HG02973 (cell line): ENCODE results near the gene MAST4.

Experiments used
- ATAC-seq: cut with Tn5 transposase; IDR thresholded peaks from one replicate; pipeline ENCODE4 v1.9.1; 2021; ENCODE audit warnings: moderate library complexity; ENCODE audit not compliant: unreplicated experiment

Gene MAST4

DNA sequence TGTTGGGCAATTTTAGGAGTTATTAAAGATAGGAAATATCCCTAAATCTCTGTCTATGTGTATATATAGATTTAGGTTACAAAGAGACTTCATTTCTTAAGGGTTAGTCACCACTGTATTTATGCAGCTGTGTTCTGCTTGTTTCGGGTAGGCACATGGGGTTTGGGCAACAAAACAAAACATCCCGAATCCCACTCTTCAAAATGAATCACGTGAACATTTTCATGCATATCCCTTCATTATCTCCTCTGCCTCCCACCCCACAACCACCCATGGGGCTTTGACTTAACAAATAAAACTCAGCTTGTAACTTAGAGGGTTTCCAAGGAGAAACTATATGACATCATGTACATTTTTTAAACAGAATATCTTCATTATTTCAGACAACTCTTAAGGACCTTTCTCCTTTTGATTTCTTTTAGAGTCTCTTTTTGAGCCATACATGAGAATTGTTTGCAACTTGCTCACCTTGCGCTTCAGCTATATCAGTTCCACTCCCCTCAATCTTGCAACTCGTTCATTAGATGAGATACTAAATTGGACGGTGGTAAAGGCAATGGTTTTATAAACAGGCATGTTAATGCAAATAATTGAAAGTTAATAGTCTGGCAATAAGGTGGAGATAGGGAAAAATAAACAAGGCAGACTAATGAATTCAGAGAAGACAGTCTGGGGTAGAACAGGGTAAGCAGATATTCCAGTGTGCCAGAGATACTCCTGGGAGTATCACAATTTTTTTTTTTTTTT is 463.7 kb downstream of the MAST4 start:
- ATAC-seq, result no peak

- no peak for ATAC-seq
Measured at GRCh38 chr5:67061511-67061910, 465.3 kb downstream of the MAST4 start.

- no peak for ATAC-seq
Measured at GRCh38 chr5:67063055-67063454, 466.9 kb downstream of the MAST4 start.

GRCh38 chr5:67063791-67064190 is 467.6 kb downstream of the MAST4 start:
- ATAC-seq, result no peak

DNA sequence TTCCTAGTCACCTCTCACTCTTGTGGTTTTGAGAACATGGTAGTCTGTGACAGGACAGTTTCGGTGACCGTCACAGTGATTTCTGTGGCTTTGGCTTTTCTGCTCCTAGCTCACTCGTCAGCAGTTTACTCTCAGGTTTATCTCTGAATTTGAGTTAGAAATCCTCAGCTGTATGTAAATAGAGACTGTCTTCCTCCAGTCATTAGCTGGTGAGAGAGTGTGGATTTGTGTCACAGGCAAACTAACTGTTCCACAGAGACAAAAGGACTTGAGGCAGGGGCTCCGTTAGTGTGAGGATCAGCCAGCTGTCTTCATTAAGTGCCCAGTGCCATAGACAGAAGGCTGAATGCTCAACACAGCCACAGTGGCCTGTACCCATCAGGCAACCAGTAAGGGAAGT is 469.0 kb downstream of the MAST4 start:
- no peak for ATAC-seq

DNA sequence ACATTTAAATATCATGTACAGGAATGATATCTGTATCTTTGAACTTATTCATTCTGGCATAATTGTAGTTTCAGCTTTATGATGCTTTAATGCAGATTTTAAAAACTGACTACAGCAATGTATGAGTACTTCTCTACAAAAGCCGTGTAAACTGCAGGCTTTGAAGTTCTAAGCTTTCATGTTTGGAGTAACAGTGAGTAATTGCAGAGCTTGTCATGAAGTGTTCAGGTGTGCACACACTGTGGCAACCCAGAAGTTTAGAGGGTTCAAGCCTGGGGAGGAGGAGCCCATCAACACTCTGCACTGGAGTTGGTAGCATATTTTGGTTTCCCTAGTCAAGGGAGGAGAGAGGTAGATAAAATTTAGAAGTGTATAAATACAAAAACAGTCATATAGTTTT is 469.5 kb downstream of the MAST4 start:
- ATAC-seq, result no peak

DNA sequence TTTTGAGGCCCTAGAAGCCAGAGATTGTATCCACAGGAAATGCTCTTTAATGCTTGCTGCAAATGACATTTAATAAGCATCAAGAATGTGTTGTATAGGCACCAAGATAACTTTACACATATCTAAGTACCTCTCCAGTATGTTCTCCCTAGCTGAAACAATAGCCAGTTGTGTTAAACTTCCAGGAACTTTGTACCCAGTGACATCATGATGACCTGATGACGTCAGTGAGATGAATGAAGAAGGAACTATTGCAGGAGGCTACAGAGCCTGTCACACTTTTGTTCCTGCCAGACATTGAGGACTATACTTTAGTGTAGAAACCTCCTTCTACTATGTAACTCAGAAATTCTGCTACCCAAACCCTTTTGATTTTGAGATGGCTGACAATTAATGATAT is 470.6 kb downstream of the MAST4 start:
- ATAC-seq, result no peak

GRCh38 chr5:67073045-67073680 is 477.0 kb downstream of the MAST4 start:
- ATAC-seq, result no peak

GRCh38 chr5:67077296-67077695 is 481.1 kb downstream of the MAST4 start:
- ATAC-seq, result no peak

DNA sequence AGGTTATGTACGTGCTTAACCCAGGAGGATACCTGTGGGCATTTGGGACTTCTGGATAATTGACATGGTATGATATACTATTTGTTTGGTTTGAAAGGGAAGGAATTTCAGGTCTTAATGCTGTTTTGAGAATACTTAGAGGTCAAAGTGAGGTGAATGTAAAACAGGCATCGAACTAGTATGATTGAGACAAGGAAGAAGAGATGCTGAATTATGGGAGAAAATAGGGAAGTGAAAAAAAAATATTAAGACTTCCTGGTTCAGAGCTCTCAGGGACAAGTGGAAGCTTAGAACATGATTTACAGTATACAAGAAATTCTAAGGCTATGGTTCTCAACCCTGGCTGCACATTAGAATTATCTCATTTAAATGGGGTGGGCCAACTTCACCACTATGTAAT is 485.1 kb downstream of the MAST4 start:
- ATAC-seq, result no peak

DNA sequence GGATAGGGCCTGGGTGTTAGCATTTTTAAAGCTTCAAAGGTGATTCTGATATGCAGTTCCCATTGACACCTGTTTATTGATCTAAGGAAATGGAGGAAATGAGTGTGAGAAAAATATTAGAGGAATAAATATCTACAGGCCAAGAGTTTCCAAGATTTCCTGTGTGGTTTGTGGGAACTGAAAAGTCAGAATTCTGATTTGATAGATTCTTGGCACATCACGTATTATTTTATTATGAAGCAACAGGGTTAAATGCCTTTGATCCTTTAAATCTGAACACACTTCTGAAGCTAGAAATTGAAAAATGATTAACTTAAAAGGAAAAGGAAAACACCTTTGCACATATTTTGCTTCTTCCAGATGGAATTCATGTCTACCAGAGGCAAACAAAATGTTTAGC is 486.7 kb downstream of the MAST4 start:
- no peak for ATAC-seq

DNA sequence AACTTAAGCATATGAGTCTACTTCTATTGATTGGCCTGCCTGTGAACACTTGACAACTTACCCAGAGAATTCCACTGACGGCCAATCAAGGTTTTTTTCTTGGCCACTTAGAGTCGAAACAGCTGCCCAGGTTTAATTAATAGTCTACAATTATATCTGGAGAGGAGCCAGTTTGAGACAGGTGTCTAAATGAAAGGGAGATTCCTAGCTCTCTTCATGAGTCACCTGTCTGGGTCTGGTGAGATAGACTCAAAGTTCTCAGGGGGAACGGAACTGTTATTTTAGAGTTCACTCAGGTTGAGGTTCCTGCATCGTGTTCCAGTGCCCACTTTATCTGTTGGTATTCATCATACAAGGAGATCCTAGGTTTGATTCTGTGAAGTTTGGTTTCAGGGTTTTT is 489.4 kb downstream of the MAST4 start:
- no peak for ATAC-seq

DNA sequence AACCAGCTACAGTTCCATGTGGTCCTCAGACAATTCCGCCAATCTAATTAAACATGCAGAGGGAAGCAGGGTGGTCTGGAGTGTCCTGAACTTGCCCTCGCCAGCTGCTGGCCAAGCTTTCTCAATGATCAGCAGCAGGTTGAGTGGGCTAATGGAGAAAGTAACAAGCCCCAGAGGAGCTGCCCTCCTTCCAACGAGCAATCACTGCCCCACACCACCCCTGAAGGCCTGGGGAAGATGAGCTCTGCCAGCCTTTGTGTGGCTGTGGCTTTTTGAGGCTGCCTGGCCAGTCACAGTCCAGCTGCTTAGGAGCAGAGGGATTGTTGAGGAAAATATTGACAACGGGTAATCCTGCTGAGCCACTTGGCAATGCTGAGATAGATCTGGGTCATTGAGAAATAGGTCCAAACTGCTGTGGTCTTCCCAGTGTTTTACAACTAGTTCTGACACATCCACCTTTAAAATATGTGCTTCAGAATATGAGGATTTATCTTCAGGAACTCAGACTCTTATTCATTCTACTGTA is 493.1 kb downstream of the MAST4 start:
- ATAC-seq, result no peak

DNA sequence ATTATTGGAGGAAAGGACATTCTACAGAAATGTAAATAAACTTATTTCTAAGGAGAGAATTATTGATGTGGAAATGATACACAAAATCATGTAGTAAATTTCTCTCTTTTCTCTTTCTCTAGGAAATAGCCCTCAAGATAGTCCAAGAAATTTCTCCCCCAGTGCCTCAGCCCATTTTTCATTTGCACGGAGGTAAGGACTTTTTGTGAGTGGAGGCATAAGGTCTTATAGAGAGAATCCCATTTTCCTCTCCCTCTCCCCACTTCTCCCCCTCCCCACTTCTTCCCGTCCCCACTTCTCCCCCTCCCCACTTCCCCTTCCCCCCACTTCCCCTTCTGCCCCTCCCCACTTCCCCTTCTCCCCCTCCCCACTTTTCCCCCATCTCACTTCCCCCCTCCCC is 493.8 kb downstream of the MAST4 start:
- no peak for ATAC-seq

- ATAC-seq, result no peak
Measured at GRCh38 chr5:67090593-67090992, 494.4 kb downstream of the MAST4 start.

GRCh38 chr5:67092535-67092934 is 496.3 kb downstream of the MAST4 start:
- no peak for ATAC-seq

DNA sequence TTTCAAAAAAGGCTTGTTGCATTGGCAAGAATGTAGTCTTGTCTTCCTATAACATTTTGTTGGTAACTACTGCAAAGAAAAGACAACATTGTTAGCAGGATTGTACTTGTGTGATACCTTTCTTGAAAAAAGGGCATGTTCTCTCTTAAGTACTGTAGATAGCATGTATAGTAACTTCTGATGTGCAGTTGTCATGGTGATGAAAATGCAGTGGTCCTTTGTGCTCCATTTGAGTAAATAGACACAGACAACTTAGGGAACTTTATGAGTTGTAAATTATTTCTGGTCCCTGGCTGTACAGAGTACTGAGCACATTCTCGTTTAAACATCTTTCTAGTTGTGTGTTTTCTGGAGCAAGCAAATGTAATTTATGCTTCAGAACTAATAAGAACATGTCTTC is 497.1 kb downstream of the MAST4 start:
- ATAC-seq, result no peak

DNA sequence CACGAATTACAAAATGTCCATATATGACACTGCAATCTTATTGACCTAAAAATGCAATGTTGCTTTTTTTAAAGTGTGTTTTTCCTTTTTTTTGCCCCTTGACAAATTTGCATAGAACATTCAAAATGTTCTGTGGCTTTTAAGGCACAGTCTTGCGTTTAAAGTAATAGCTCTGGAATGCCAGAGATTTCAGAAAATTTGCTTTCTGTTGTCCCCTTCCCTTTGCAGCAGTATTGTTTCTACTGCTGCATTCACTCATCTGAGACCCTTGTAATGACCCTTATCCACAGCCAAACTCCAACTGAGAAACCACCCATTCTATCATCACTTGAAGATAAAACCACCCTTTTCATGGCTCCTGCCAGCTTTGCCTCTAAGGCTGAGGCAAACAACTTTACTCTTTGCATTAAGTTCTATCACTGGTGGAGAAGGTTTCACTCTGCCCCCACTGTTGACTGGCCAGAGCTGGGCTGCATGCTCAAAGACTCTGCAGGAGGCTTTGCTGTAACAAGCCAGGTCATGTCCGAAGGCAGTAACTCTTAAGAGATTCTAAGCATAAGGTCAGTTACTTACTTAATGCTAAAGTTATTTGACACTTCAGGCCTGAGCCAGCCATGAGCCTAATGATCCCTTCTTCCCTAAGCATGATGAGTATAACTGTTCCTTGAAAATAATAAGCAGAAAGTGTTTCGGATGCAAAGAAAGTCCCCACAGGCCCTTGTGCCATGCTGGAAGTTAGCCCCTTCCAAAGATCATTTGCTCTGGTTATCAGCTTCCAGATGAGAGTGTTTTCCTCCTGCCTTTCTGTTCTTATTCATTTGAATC is 498.5 kb downstream of the MAST4 start:
- no peak for ATAC-seq

- ATAC-seq, result no peak
Measured at GRCh38 chr5:67095346-67096171, 499.4 kb downstream of the MAST4 start.

GRCh38 chr5:67098656-67099055 is 502.5 kb downstream of the MAST4 start:
- ATAC-seq, result no peak

GRCh38 chr5:67100301-67100700 is 504.1 kb downstream of the MAST4 start:
- ATAC-seq, result no peak
